Stimulated activated CD8-positive, alpha-beta memory T cell treated with anti-CD3 and anti-CD28 coated beads, Interleukin-4, amount 100 ng/mL, for 48 hours (primary cell): Measurements from ENCODE around the gene CUEDC1.

Experiments used
- DNase-seq: peaks from one replicate; pipeline ENCODE4 v3.0.0-alpha.2; 2020

Gene CUEDC1

GRCh38 chr17:57874058-57874419, 81.2 kb downstream of the CUEDC1 start:
- DNase-seq, result no peak

GRCh38 chr17:57873261-57874057, 81.8 kb downstream of the CUEDC1 start:
- DNase-seq, result no peak

- no peak for DNase-seq
Observed at GRCh38 chr17:57872536-57872935, 82.7 kb downstream of the CUEDC1 start.

- DNase-seq, result no peak
Observed at GRCh38 chr17:57871863-57872262, 83.3 kb downstream of the CUEDC1 start.

GRCh38 chr17:57871155-57871554, 84.1 kb downstream of the CUEDC1 start:
- DNase-seq, result no peak

- DNase-seq, result no peak
Observed at GRCh38 chr17:57870283-57870635, 85.0 kb downstream of the CUEDC1 start.

GRCh38 chr17:57869617-57870282, 85.5 kb downstream of the CUEDC1 start:
- DNase-seq, result no peak

- no peak for DNase-seq
Observed at GRCh38 chr17:57868910-57869616, 86.1 kb downstream of the CUEDC1 start.

GRCh38 chr17:57868007-57868909, 87.0 kb downstream of the CUEDC1 start:
- no peak for DNase-seq

GRCh38 chr17:57867126-57867525, 88.1 kb downstream of the CUEDC1 start:
- DNase-seq, result no peak

GRCh38 chr17:57866723-57867122, 88.5 kb downstream of the CUEDC1 start:
- no peak for DNase-seq

GRCh38 chr17:57866319-57866718, 88.9 kb downstream of the CUEDC1 start:
- DNase-seq, result no peak

- DNase-seq, result no peak
Observed at GRCh38 chr17:57864273-57864672, 90.9 kb downstream of the CUEDC1 start.

GRCh38 chr17:57862694-57863667, 92.2 kb downstream of the CUEDC1 start:
- DNase-seq, result no peak

GRCh38 chr17:57861790-57862693, 93.2 kb downstream of the CUEDC1 start:
- no peak for DNase-seq

- DNase-seq, result no peak
Observed at GRCh38 chr17:57861000-57861789, 94.0 kb downstream of the CUEDC1 start.

- no peak for DNase-seq
Observed at GRCh38 chr17:57860414-57860999, 94.7 kb downstream of the CUEDC1 start.

GRCh38 chr17:57859601-57860413, 95.4 kb downstream of the CUEDC1 start:
- DNase-seq, result no peak
